AG04449 (cell line): ENCODE results near the gene TRMT11.
A peak's percentile ranks its signal among the peaks of the same experiment; 100 is the strongest.

Source experiments
- CTCF ChIA-PET: fragments of 350-600 bp; formaldehyde crosslinking; extraction: SDS; loops from one replicate; lab custom pipeline; 2021; ENCODE audit warnings: antibody characterized with exemption; lab: Yijun Ruan, JAX
- POLR2A ChIA-PET: fragments of 400-600, 350-600 bp; formaldehyde crosslinking; extraction: SDS; loops from one replicate; lab custom pipeline; 2020; ENCODE audit warnings: antibody characterized with exemption, inconsistent platforms; lab: Yijun Ruan, JAX
- DNase-seq: peaks from one replicate; pipeline ENCODE4 v3.0.0-alpha.2; 2010; ENCODE audit warnings: low read depth, low spot score
- H3K4me3 ChIP-seq: 2 replicates; pipeline ENCODE4 v1.5.1; 2011; ENCODE audit warnings: low read depth, mild to moderate bottlenecking, control low read depth, low read length
- TF ChIP-seq, protein P1 (sequence below): IDR thresholded peaks from one replicate; pipeline ENCODE4 v1.5.1; 2011; ENCODE audit warnings: mild to moderate bottlenecking, moderate library complexity, low read length, control low read depth, inconsistent platforms; ENCODE audit not compliant: insufficient read depth; ENCODE audit errors: missing control alignments

The TRMT11 gene

DNA sequence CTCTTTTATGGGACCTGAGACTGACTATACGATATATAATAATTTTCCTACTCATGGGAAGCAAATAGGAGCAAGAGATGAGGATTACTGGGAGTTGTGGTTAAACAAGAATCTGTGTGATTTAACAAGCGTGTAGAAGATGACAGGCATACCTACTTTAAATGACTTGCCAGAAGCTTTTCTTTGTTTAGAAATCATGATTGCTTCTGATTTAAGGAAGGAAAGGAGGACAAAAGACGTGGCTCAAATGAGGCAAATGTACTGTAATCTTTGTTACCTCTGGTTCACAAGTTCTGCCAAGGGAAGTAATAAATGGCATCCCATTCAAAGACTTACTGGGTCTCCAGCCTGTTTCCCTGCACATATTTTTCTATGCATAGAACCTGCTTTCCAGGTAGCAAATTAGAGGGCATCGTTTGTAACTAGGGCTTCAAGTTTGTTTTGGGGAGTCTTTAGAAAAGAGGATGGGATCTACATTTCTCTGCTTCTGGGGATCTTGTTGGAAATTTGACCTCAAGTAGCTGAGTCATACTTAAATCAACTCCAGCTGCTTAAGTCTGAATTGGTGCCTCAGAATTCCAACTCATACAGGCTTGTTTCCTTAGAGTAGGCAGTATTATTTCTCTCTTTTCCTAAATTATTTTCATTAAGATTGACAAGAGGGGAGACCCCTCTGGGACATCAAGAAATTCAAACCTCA lies 2.9 kb upstream of the TRMT11 start:
- ChIA-PET POLR2A (no interaction called here), CTCF (interaction anchor here (0.9 to 4.7 kb wide), 4 partner anchors 10 to 125 kb away, joined by 3 to 45 read pairs (median 14); partner anchors contain the start of gene HINT3)
- DNase-seq, result peak; percentile 61
- TF ChIP-seq, protein P1, sequence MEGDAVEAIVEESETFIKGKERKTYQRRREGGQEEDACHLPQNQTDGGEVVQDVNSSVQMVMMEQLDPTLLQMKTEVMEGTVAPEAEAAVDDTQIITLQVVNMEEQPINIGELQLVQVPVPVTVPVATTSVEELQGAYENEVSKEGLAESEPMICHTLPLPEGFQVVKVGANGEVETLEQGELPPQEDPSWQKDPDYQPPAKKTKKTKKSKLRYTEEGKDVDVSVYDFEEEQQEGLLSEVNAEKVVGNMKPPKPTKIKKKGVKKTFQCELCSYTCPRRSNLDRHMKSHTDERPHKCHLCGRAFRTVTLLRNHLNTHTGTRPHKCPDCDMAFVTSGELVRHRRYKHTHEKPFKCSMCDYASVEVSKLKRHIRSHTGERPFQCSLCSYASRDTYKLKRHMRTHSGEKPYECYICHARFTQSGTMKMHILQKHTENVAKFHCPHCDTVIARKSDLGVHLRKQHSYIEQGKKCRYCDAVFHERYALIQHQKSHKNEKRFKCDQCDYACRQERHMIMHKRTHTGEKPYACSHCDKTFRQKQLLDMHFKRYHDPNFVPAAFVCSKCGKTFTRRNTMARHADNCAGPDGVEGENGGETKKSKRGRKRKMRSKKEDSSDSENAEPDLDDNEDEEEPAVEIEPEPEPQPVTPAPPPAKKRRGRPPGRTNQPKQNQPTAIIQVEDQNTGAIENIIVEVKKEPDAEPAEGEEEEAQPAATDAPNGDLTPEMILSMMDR, result no peak
- no peak overlapping the region for H3K4me3 ChIP-seq

DNA sequence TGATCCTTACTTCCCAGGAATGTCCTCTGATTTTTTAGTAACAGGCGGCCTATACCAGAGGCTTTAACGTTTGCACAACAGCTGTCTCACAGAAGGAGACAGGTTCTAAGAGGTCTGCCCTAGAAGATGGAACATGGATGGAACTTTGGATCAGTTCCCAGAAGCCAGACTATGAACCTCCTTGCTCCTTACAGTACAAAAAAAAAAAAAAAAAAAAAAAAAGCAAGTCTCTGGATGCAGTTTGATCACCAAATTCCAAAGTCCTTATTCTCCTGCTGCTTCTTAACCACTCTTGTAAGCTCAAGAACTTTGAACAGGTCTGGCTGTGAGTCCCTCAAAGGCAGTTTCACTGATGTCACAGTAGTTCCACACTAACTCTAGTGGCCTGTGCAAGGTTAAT lies 2.0 kb upstream of the TRMT11 start:
- TF ChIP-seq, protein P1, result no peak
- H3K4me3 ChIP-seq, result no peak overlapping the region
- CTCF ChIA-PET, result interaction anchor here (0.7 to 4.7 kb wide), 5 partner anchors 8 to 49 kb away, joined by 3 to 45 read pairs (median 14); partner anchors contain the start of gene HINT3
- DNase-seq, result peak; percentile 54
- POLR2A ChIA-PET, result no interaction called here

DNA sequence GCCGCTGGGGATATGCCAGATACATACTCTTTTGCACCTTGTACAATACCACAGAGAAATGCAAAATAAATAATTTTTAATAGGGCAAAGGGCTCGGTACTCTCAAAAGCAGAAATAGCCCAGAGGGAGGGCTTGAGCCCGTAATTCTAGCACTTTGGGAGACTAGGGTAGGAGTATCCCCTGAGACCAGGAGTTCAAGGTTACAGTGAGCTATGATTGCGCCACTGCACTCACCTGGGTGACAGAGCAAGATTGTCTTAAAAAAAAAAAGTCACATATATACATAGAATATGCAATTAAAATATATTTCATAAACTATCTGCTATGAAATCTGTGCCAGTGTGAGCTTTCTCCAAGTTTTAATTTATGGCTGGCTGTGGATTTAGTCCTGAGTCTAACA lies 818 bp upstream of the TRMT11 start:
- CTCF ChIA-PET, result interaction anchor here (0.9 to 4.7 kb wide), 10 partner anchors 9 to 675 kb away, joined by 3 to 45 read pairs (median 3); partner anchors contain the start of genes HINT3 and NCOA7
- TF ChIP-seq, protein P1, result no peak
- POLR2A ChIA-PET, result interaction anchor here (1.8 kb wide), 1 partner anchor 195 kb away, joined by 7 read pairs; the partner anchor contains the start of gene NCOA7
- no peak for DNase-seq
- H3K4me3 ChIP-seq, result peak overlapping the region; percentile 95

DNA sequence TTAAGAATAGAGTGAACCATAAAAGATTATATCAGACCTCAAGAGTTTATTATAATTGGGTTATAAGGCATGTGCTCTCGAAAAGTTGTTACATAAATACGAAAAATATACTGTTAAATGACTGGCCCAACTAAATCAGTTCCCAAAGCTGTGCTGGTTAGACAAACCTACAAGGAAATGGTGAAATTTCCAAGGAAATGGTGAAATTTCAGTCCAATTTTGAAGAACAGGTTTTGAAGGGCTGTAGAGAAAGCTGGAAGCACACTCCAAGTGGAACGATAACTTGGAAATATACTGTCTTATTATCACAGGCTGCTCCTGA lies 400 bp upstream of the TRMT11 start:
- TF ChIP-seq, protein P1, result no peak
- H3K4me3 ChIP-seq, result peak overlapping the region; percentile 95
- ChIA-PET CTCF (interaction anchor here (1.0 to 4.7 kb wide), 8 partner anchors 10 to 675 kb away, joined by 3 to 45 read pairs (median 3); partner anchors contain the start of genes HINT3 and NCOA7), POLR2A (interaction anchor here (1.1 to 1.8 kb wide), 3 partner anchors 9 to 1281 kb away, joined by 3 to 7 read pairs (median 5); partner anchors contain the start of genes NCOA7 and RNF146)
- no peak for DNase-seq

DNA sequence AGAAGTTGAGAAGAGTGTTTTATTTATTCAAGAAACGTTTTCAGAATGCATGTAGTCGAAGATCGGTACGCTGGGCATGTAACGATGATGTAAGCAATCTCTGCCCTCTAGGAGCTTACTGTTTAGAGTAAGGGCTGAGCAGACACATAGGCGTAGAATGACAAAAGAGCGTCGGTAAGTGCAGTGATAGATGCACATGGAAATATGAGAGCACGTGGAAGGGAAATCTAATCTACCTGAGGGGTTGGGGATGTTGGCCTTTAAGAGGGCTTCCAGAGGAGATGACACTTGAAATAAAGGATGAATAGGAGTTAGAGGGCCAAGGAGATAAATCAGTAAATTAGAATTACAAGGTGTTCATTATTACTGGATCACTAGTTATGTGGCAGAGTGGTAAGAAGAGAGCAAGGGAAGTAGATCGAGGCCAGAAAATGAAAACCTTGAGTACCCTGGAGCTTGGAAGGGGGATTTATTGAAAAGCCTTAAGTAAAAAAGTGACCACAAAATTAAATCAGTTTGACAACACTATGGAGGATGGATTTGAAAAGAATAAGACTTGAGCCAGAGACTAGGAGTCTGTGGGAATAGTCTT lies 782 bp downstream of the TRMT11 start:
- POLR2A ChIA-PET, result interaction anchor here (1.1 to 1.8 kb wide), 3 partner anchors 8 to 1280 kb away, joined by 3 to 7 read pairs (median 5); partner anchors contain the start of genes NCOA7 and RNF146
- TF ChIP-seq, protein P1, result no peak
- H3K4me3 ChIP-seq, result peak overlapping the region; percentile 95
- no peak for DNase-seq
- CTCF ChIA-PET, result interaction anchor here (0.7 to 4.7 kb wide), 8 partner anchors 9 to 1184 kb away, joined by 3 to 45 read pairs (median 6); partner anchors contain the start of genes HINT3 and NCOA7

DNA sequence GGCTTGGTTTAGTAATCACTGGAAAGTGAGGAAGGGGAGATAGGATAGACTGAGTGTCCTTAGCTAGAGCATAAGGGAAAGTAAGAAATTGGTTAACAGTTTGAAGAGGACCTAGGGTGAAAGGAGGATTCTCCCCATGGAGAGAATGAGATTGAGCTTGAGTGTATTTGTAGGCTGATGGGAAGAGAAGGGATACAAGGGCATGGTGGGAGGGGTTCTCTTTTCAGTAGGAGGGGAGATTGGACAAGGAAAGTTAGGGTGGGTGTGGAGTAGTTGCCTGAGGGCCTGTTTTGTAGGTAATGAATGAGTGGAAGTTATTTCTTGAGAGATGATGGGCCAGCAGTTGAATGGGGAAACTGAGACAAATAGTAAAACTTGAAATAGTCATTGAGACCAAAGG lies 1.9 kb downstream of the TRMT11 start:
- H3K4me3 ChIP-seq, result no peak overlapping the region
- CTCF ChIA-PET, result no interaction called here
- DNase-seq, result no peak

More for the DNA sequence above, 1.9 kb downstream of the TRMT11 start:
- TF ChIP-seq, protein P1, result no peak
- POLR2A ChIA-PET, result no interaction called here
